GM18951 (cell line): ENCODE data around the gene LIG3.

Experiments used
- POLR2A ChIP-seq: IDR thresholded peaks from 4 replicates; pipeline ENCODE4 v1.6.1; 2011; ENCODE audit warnings: mild to moderate bottlenecking; ENCODE audit not compliant: insufficient read length, insufficient read depth; ENCODE audit errors: extremely low read depth
- in situ Hi-C: fragments of 300-500 bp; cut with MboI; formaldehyde crosslinking; loops from one replicate; pipeline ENCODE4 v1.12.0; 2022; ENCODE audit warnings: low sequenced_read_pairs, mixed read lengths, inconsistent platforms; ENCODE audit not compliant: unreplicated experiment

Gene LIG3

DNA sequence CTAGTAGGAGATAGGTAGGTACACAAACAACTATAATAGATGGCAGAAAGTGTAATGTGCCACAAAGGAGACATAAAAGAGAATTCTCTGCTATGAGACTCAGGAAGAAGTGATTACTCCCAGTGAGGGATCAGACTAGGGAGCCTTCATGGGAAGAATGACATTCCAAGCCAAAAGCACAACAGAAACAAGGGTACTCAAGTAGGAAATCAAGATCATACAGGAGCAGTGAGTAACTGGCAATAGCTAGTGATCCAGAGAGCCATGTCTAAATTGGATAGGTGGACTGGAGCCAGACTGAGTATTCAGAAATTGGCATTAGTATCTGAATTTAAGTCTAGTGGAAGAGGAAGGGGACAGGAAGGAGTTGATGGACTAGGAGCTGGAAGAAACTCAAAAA, 72.5 kb downstream of the LIG3 start:
- in situ Hi-C loops = no loop called here
- no peak for TF ChIP-seq POLR2A

DNA sequence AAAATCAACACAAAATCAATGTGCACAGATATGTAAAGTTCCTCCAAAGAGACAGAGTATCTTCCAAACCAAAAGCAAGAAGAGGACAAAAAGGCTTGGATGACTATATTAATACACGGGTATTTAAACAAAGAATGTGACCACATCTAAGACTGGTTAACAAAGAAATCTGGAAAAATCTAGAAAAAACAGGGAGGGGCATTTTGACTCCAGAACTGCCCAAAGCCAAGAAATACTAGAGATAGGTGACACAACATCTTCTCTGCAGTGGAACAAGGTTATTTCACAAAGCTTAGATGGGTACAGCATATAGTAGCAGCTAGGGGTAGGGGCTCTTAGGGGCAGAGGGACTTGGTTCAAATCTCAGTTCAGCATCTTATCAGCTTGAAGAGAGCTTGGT, 72.9 kb downstream of the LIG3 start:
- no peak for TF ChIP-seq POLR2A
- in situ Hi-C loops = no loop called here

DNA sequence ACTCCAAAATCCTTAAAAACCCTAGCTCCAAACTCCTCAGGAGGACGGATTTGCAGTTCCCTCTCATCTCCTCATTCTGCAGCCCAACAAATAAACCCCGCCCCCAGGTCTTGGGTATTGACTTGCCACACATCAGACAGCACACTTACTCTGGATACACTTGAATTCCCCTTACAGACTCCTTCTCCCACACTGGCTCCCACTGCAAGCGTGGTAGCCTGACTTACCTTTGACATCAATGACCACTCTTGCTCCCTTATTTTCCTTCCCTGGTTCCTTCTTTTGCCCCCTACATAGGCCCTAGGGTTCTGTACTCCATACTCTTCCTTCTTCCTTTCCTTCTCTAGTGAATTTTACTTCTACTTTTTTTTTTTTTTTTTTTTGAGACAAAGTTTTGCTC, 75.7 kb downstream of the LIG3 start:
- in situ Hi-C loops = no loop called here

DNA sequence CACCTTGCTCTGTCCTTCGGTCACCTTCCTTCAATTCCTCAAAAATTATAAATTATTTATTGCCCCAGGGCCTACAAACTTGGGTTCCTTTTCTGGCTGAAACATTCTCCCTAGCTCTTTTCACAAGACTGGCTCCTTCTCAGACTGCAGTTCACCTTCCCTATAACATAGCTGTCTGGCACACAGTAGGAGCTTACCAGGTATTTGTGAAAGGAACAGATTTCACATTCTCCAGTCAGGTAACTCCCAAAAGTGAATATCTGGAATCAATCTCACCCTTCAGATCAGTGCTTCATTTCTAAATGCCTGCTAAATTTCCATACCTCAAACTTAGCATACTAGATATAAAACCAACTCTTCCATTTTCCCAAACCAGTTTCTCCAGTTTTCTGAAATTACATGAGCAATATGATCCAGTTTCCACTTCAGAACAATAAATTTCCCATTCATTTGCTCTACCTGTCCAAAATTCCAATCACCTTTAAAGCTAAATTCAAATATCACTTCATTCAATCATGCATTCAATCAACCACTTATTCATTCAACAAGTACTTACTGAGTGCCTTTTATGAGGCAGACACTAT, 77.1 kb downstream of the LIG3 start:
- TF ChIP-seq POLR2A = no peak
- in situ Hi-C loops = no loop called here

More for the DNA sequence above, 75.7 kb downstream of the LIG3 start:
- TF ChIP-seq POLR2A = no peak
